CD4-positive, alpha-beta T cell treated with Interleukin-2 at 100 ng/mL for 4 hours (primary cell): ENCODE results near the gene ZYX.
A peak's percentile ranks its signal among the peaks of the same experiment; 100 is the strongest.

Experiments used
- DNase-seq: peaks from one replicate; pipeline ENCODE4 v3.0.0-alpha.2; 2020; ENCODE audit warnings: low spot score

The ZYX gene

GRCh38 chr7:143363016-143363937 lies 17.9 kb upstream of the ZYX start:
- DNase-seq = no peak

GRCh38 chr7:143367972-143368371 lies 13.2 kb upstream of the ZYX start:
- DNase-seq = no peak

GRCh38 chr7:143368387-143368786 lies 12.8 kb upstream of the ZYX start:
- DNase-seq = no peak

GRCh38 chr7:143369678-143370651 lies 11.2 kb upstream of the ZYX start:
- no peak for DNase-seq

GRCh38 chr7:143372070-143372469 lies 9.1 kb upstream of the ZYX start:
- DNase-seq = peak; percentile 63

GRCh38 chr7:143373255-143373794 lies 7.8 kb upstream of the ZYX start:
- no peak for DNase-seq

- no peak for DNase-seq
These were observed 6.6 kb upstream of the ZYX start for GRCh38 chr7:143374561-143374960.

- DNase-seq = peak; percentile 72
These were observed 5.7 kb upstream of the ZYX start for GRCh38 chr7:143375298-143376034.

- DNase-seq = no peak
These were observed 4.7 kb upstream of the ZYX start for GRCh38 chr7:143376396-143376795.

- DNase-seq = no peak
These were observed 1.4 kb upstream of the ZYX start for GRCh38 chr7:143379611-143380259.

GRCh38 chr7:143380260-143380645 lies 892 bp upstream of the ZYX start:
- peak; percentile 91 for DNase-seq

GRCh38 chr7:143381427-143382125 lies 431 bp downstream of the ZYX start:
- no peak for DNase-seq

GRCh38 chr7:143382126-143382790 lies 1.1 kb downstream of the ZYX start:
- DNase-seq = no peak

- no peak for DNase-seq
These were observed 1.9 kb downstream of the ZYX start for GRCh38 chr7:143382791-143383641.

- DNase-seq = no peak
These were observed 2.5 kb downstream of the ZYX start for GRCh38 chr7:143383642-143383957.

GRCh38 chr7:143384148-143384547 lies 3.0 kb downstream of the ZYX start:
- DNase-seq = no peak

- DNase-seq = no peak
These were observed 3.8 kb downstream of the ZYX start for GRCh38 chr7:143384661-143385631.
